GM19238 (cell line): ENCODE results near the gene AKAIN1.

Experiments
- DNase-seq: peaks from one replicate; pipeline ENCODE4 v3.0.0; 2011; ENCODE audit warnings: low spot score; ENCODE audit not compliant: insufficient read length

AKAIN1 gene

GRCh38 chr18:5097116-5097703, 99.8 kb downstream of the AKAIN1 start:
- DNase-seq: no peak

GRCh38 chr18:5095239-5095638, 101.8 kb downstream of the AKAIN1 start:
- no peak for DNase-seq

- no peak for DNase-seq
These were observed 103.2 kb downstream of the AKAIN1 start for GRCh38 chr18:5093902-5094301.
